ENCODE data around the gene GAREM1. TPM values are rescaled to one million over a fixed set of nuclear protein-coding genes. Genes with fewer than 3 reads are reported as not detected.
A peak's percentile ranks its signal among the peaks of the same experiment; 100 is the strongest.

Gene GAREM1
- total and polyA plus RNA-seq, 9 of the 15 experiments (the other 6 are each of a cell fraction or from before 2014, with no cell fraction given) = 0.03 to 0.33 (median 0.07) TPM; not detected in 1

GRCh38 chr18:32470714-32471633 lies at the start of gene GAREM1 (continued):
- TF ChIP-seq ARNT (IDR thresholded peaks at IDR 0.05) (no peak), SIN3B (IDR thresholded peaks at IDR 0.05; ENCODE audit: low read depth) (0 out of 2 replicates have a peak, but pooled peaks have one; percentile 29), EGR1 (conservative IDR thresholded peaks at IDR 0.05) (peak; percentile 94), PCBP1 (IDR thresholded peaks at IDR 0.05; ENCODE audit: low read depth, low read length, poor library complexity, severe bottlenecking) (no peak), YBX1 (IDR thresholded peaks at IDR 0.05) (no peak), NFIX (CRISPR knock-in tag; IDR thresholded peaks at IDR 0.05; ENCODE audit: low read depth) (no peak), SIN3A (IDR thresholded peaks at IDR 0.05; ENCODE audit: borderline replicate concordance in 2 of 2, control insufficient read depth in 1 of 2, low read depth in 2 of 2, low read length in 2 of 2) (no peak), TFE3 (CRISPR knock-in tag; IDR thresholded peaks at IDR 0.05) (no peak), GABPA (tag; conservative IDR thresholded peaks at IDR 0.05; ENCODE audit: low read depth) (no peak), RBM14 (IDR thresholded peaks at IDR 0.05; ENCODE audit: borderline replicate concordance, insufficient read depth, low read depth, low read length) (no peak), ZKSCAN3 (CRISPR knock-in tag; IDR thresholded peaks at IDR 0.05) (no peak), PRPF4 (IDR thresholded peaks at IDR 0.05; ENCODE audit: insufficient read depth, low read depth, low read length, poor library complexity, severe bottlenecking) (no peak), CREB1 (IDR thresholded peaks at IDR 0.05) (no peak), CREB1 (CRISPR knock-in tag; IDR thresholded peaks at IDR 0.05) (no peak), ZKSCAN8 (CRISPR knock-in tag; IDR thresholded peaks at IDR 0.05) (no peak), ZNF318 (IDR thresholded peaks at IDR 0.05; ENCODE audit: borderline replicate concordance in 1 of 2, low read depth in 1 of 2) (no peak)
